Colonic mucosa (tissue), 4 donors: ENCODE data around the gene POLR3A. TPM values are rescaled to one million over a fixed set of nuclear protein-coding genes. Genes with fewer than 3 reads are reported as not detected.

Source experiments
- DNase-seq: peaks from one replicate; pipeline ENCODE4 v3.0.0-alpha.2; 2020
- H3K27ac ChIP-seq: fragments of 200-600 bp; one replicate; pipeline ENCODE4 v1.8.0; 2021
- H3K27me3 ChIP-seq: fragments of 200-600 bp; one replicate; pipeline ENCODE4 v1.8.0; 2021
- H3K36me3 ChIP-seq: fragments of 200-600 bp; one replicate; pipeline ENCODE4 v1.8.0; 2021
- H3K4me1 ChIP-seq: fragments of 200-600 bp; one replicate; pipeline ENCODE4 v1.8.0; 2021; ENCODE audit warnings: mild to moderate bottlenecking
- H3K4me3 ChIP-seq: fragments of 200-600 bp; one replicate; pipeline ENCODE4 v1.8.0; 2021
- H3K9ac ChIP-seq, 2 donors: one replicate each; pipeline ENCODE4 v1.7.0; 2013; ENCODE audit warnings: control low read depth in 2 of 2, low read depth in 2 of 2, low read length in 2 of 2
- H3K9me3 ChIP-seq: fragments of 200-600 bp; one replicate; pipeline ENCODE4 v1.8.0; 2021
- CTCF ChIP-seq: fragments of 200-600 bp; IDR thresholded peaks from one replicate; pipeline ENCODE4 v1.8.0; 2022; ENCODE audit warnings: antibody characterized with exemption, mild to moderate bottlenecking
- intact Hi-C: fragments of 100-400 bp; cut with DNase I; formaldehyde crosslinking; loops from one replicate; pipeline ENCODE4 v1.14.1; 2022
- total RNA-seq, 2 donors: library from RNA; stranded (reverse); fragmentation: NEBNext Ultra II Directional in 1 of 2; extraction: Animal tissue kit (Norgen Biotek cat#: 25700) in 1 of 2; gene quantifications; one replicate each; pipeline ENCODE4 v1.2.1, GENCODE V29; 2021
- donor health status: healthy.
- donor health status: DM: no; HTN: no; CAD: no.
- donor health status: DM: no; HTN: no; CAD: no.

The POLR3A gene
- total RNA-seq, 2 donors from 2014 or later = 11.3 to 14.6 TPM

- intact Hi-C loops = loop anchor here (10.0 kb wide), 1 partner anchor 136 kb away; no protein-coding TSS in a partner anchor
- peaks cover 36% of the 10 kb centered on the region for H3K36me3 ChIP-seq
- DNase-seq = no peak
- no peaks in the 10 kb centered on the region for H3K4me1 ChIP-seq
- H3K27ac ChIP-seq = no peak overlapping the region
- H3K9ac ChIP-seq = no peak overlapping the region
- no peaks in the 10 kb centered on the region for H3K27me3 ChIP-seq
- no peaks in the 10 kb centered on the region for H3K9me3 ChIP-seq
- no peak overlapping the region for H3K4me3 ChIP-seq
- TF ChIP-seq CTCF = no peak
Observed at GRCh38 chr10:77981281-77981680, 48.0 kb downstream of the POLR3A start.

- Histone ChIP-seq H3K27me3 (no peaks in the 10 kb centered on the region), H3K9me3 (no peaks in the 10 kb centered on the region), H3K4me3 (no peak overlapping the region), H3K36me3 (peaks cover 36% of the 10 kb centered on the region), H3K4me1 (no peaks in the 10 kb centered on the region), H3K9ac (no peak overlapping the region), H3K27ac (no peak overlapping the region)
- no peak for DNase-seq
- intact Hi-C loops = no loop called here
- no peak for TF ChIP-seq CTCF
Observed at GRCh38 chr10:77979221-77979620, 50.1 kb downstream of the POLR3A start.

GRCh38 chr10:77978360-77978759 is 51.0 kb downstream of the POLR3A start:
- no peak for TF ChIP-seq CTCF
- Histone ChIP-seq H3K9me3 (no peaks in the 10 kb centered on the region), H3K36me3 (peaks cover 30% of the 10 kb centered on the region), H3K27me3 (no peaks in the 10 kb centered on the region), H3K4me1 (no peaks in the 10 kb centered on the region), H3K9ac (no peak overlapping the region), H3K4me3 (no peak overlapping the region), H3K27ac (no peak overlapping the region)
- DNase-seq = no peak
- intact Hi-C loops = no loop called here

GRCh38 chr10:77977934-77978333 is 51.4 kb downstream of the POLR3A start:
- H3K4me1 ChIP-seq = no peaks in the 10 kb centered on the region
- no peak overlapping the region for H3K9ac ChIP-seq
- H3K36me3 ChIP-seq = peaks cover 27% of the 10 kb centered on the region
- DNase-seq = no peak
- no peaks in the 10 kb centered on the region for H3K27me3 ChIP-seq
- no peak for TF ChIP-seq CTCF
- intact Hi-C loops = no loop called here
- no peak overlapping the region for H3K27ac ChIP-seq
- H3K9me3 ChIP-seq = no peaks in the 10 kb centered on the region
- no peak overlapping the region for H3K4me3 ChIP-seq

- H3K27ac ChIP-seq = no peak overlapping the region
- peaks cover 19% of the 10 kb centered on the region for H3K36me3 ChIP-seq
- no peaks in the 10 kb centered on the region for H3K27me3 ChIP-seq
- no peak for DNase-seq
- no peak overlapping the region for H3K9ac ChIP-seq
- TF ChIP-seq CTCF = no peak
- no peak overlapping the region for H3K4me3 ChIP-seq
- no peaks in the 10 kb centered on the region for H3K9me3 ChIP-seq
- intact Hi-C loops = no loop called here
- H3K4me1 ChIP-seq = no peaks in the 10 kb centered on the region
Observed at GRCh38 chr10:77977016-77977415, 52.3 kb downstream of the POLR3A start.
